SK-N-SH (cell line): ENCODE measurements around the gene TERB2.
"Not testable (repeated sequence)": the region's sequence is repeated elsewhere in the genome, so short reads cannot be mapped to it uniquely, and the experiment has no call there.

Source experiments
- CTCF ChIP-seq: fragments of 200-600 bp; sonication (generic); IDR thresholded peaks from 2 replicates; pipeline ENCODE4 v1.6.1; 2017; ENCODE audit warnings: antibody characterized with exemption, mild to moderate bottlenecking, moderate library complexity
- NFIC ChIP-seq: IDR thresholded peaks from 2 replicates; pipeline ENCODE4 v1.4.0; 2012; ENCODE audit warnings: borderline replicate concordance
- POLR2AphosphoS5 ChIP-seq: IDR thresholded peaks from 2 replicates; pipeline ENCODE4 v1.6.1; 2012; ENCODE audit warnings: low read depth, low read length
- RAD21 ChIP-seq: IDR thresholded peaks from 2 replicates; pipeline ENCODE4 v1.6.1; 2012; ENCODE audit warnings: mild to moderate bottlenecking, low read length
- ZBTB33 ChIP-seq: IDR thresholded peaks from 2 replicates; pipeline ENCODE4 v1.4.0; 2012; ENCODE audit warnings: low read depth, borderline replicate concordance

- not testable (repeated sequence) for TF ChIP-seq ZBTB33, CTCF, RAD21, POLR2AphosphoS5, NFIC
These were observed 31.8 kb downstream of the TERB2 start for GRCh38 chr15:44988184-44988869.
